Peyer's patch (tissue), 4 donors: ENCODE results near the gene PRRG1. TPM values are rescaled to one million over a fixed set of nuclear protein-coding genes. Genes with fewer than 3 reads are reported as not detected.
"Not testable (repeated sequence)": the region's sequence is repeated elsewhere in the genome, so short reads cannot be mapped to it uniquely, and the experiment has no call there.

ENCODE experiments used
- DNase-seq, 3 donors: peaks; one replicate each; pipeline ENCODE4 v3.0.0-alpha.2; 2017 to 2019
- H3K27ac ChIP-seq, 4 donors: fragments of 200-600 bp; sonication (generic); one replicate each; pipeline ENCODE4 v1.5.1; 2016 to 2019
- H3K27me3 ChIP-seq, 2 donors: fragments of 200-600 bp; sonication (generic); one replicate each; pipeline ENCODE4 v1.5.1; 2019
- H3K36me3 ChIP-seq, 3 donors: fragments of 200-600 bp; sonication (generic); one replicate each; pipeline ENCODE4 v1.5.1; 2016 to 2019
- H3K4me1 ChIP-seq, 4 donors: fragments of 200-600 bp; sonication (generic); one replicate each; pipeline ENCODE4 v1.5.1; 2016 to 2019
- H3K4me3 ChIP-seq, 4 donors: fragments of 200-600 bp; sonication (generic); 1 replicate in 3 of 4; 2 replicates in 1 of 4; pipeline ENCODE4 v1.5.1; 2016 to 2019; ENCODE audit warnings: mild to moderate bottlenecking in 1 of 4
- H3K9me3 ChIP-seq, 4 donors: fragments of 200-600 bp; sonication (generic); one replicate each; pipeline ENCODE4 v1.5.1; 2016 to 2019; ENCODE audit warnings: mild to moderate bottlenecking in 1 of 4
- CTCF ChIP-seq, 6 experiments: fragments of 450-650 bp in 4 of 6; fragments of 200-600 bp in 2 of 6; sonication (generic) in 1 of 6; IDR thresholded peaks; one replicate each; pipeline ENCODE4 v1.5.1; 2017 to 2019; ENCODE audit warnings: antibody characterized with exemption in 6 of 6, mild to moderate bottlenecking in 3 of 6, moderate library complexity in 1 of 6
- POLR2A ChIP-seq, 2 donors: fragments of 450-650 bp; IDR thresholded peaks; one replicate each; pipeline ENCODE4 v1.5.1; 2017; ENCODE audit warnings: antibody characterized with exemption in 2 of 2, mild to moderate bottlenecking in 2 of 2, moderate library complexity in 2 of 2
- total RNA-seq, 4 donors: library from RNA; depleted of rRNA; stranded (reverse); fragments of >200 nt; gene quantifications; one replicate each; pipeline ENCODE4 v1.1.0, GENCODE V29; 2016

The PRRG1 gene
- total RNA-seq, 4 donors from 2014 or later: 2.5 to 12.6 (median 9.8) TPM

- Histone ChIP-seq H3K36me3 (no peaks in the 10 kb centered on the region), H3K4me3 (no peak overlapping the region), H3K9me3 (no peaks in the 10 kb centered on the region), H3K27me3 (no peaks in the 10 kb centered on the region), H3K27ac (peak overlapping the region in 2 of 4 donors; percentile 42 to 67), H3K4me1 (no peaks in the 10 kb centered on the region)
- DNase-seq: no peak
- TF ChIP-seq CTCF (IDR thresholded peaks at IDR 0.05) (no peak), POLR2A (IDR thresholded peaks at IDR 0.05) (no peak)
Measured at GRCh38 chrX:37454537-37455285, 105.5 kb downstream of the PRRG1 start.

GRCh38 chrX:37455381-37455780 is 106.2 kb downstream of the PRRG1 start:
- DNase-seq: no peak
- no peaks in the 10 kb centered on the region for H3K27me3 ChIP-seq
- no peaks in the 10 kb centered on the region for H3K9me3 ChIP-seq
- no peaks in the 10 kb centered on the region for H3K4me1 ChIP-seq
- no peaks in the 10 kb centered on the region for H3K36me3 ChIP-seq
- peak overlapping the region in 2 of 4 donors; percentile 42 to 67 for H3K27ac ChIP-seq
- TF ChIP-seq POLR2A (IDR thresholded peaks at IDR 0.05): no peak
- no peak overlapping the region for H3K4me3 ChIP-seq

- not testable (repeated sequence) for DNase-seq, H3K9me3 ChIP-seq, H3K4me3 ChIP-seq, H3K27me3 ChIP-seq, H3K27ac ChIP-seq, H3K36me3 ChIP-seq, H3K4me1 ChIP-seq
Measured at GRCh38 chrX:37460285-37460684, 111.1 kb downstream of the PRRG1 start.

GRCh38 chrX:37462346-37462745 is 113.2 kb downstream of the PRRG1 start:
- no peaks in the 10 kb centered on the region for H3K36me3 ChIP-seq
- no peak for TF ChIP-seq POLR2A (IDR thresholded peaks at IDR 0.05)

GRCh38 chrX:37468124-37468739 is 119.1 kb downstream of the PRRG1 start:
- no peak for DNase-seq
- Histone ChIP-seq H3K27ac (no peak overlapping the region), H3K36me3 (no peaks in the 10 kb centered on the region), H3K4me3 (no peak overlapping the region), H3K27me3 (no peaks in the 10 kb centered on the region), H3K9me3 (no peaks in the 10 kb centered on the region), H3K4me1 (no peaks in the 10 kb centered on the region)
- TF ChIP-seq POLR2A (IDR thresholded peaks at IDR 0.05): no peak
- no peak for TF ChIP-seq CTCF (IDR thresholded peaks at IDR 0.05)

More at GRCh38 chrX:37462346-37462745, 113.2 kb downstream of the PRRG1 start:
- Histone ChIP-seq H3K4me1 (no peaks in the 10 kb centered on the region), H3K27me3 (no peaks in the 10 kb centered on the region), H3K27ac (no peak overlapping the region), H3K9me3 (no peaks in the 10 kb centered on the region), H3K4me3 (no peak overlapping the region)
- DNase-seq: no peak

GRCh38 chrX:37470711-37471110 is 121.5 kb downstream of the PRRG1 start:
- no peak for DNase-seq
- no peak overlapping the region for H3K4me3 ChIP-seq
- H3K36me3 ChIP-seq: no peaks in the 10 kb centered on the region
- no peak for TF ChIP-seq CTCF (IDR thresholded peaks at IDR 0.05)
- no peak for TF ChIP-seq POLR2A (IDR thresholded peaks at IDR 0.05)
- no peak overlapping the region for H3K27ac ChIP-seq
- H3K4me1 ChIP-seq: no peaks in the 10 kb centered on the region
- no peaks in the 10 kb centered on the region for H3K27me3 ChIP-seq
- H3K9me3 ChIP-seq: no peaks in the 10 kb centered on the region

GRCh38 chrX:37472836-37473235 is 123.7 kb downstream of the PRRG1 start:
- H3K4me1 ChIP-seq: no peaks in the 10 kb centered on the region
- no peak for DNase-seq
- H3K36me3 ChIP-seq: no peaks in the 10 kb centered on the region
- H3K4me3 ChIP-seq: no peak overlapping the region
- no peaks in the 10 kb centered on the region for H3K9me3 ChIP-seq
- TF ChIP-seq POLR2A (IDR thresholded peaks at IDR 0.05) (no peak), CTCF (IDR thresholded peaks at IDR 0.05) (no peak)
- peak overlapping the region in 1 of 4 donors; percentile 3 for H3K27ac ChIP-seq
- no peaks in the 10 kb centered on the region for H3K27me3 ChIP-seq
